D341Med (cell line): ENCODE data around the gene PHF3.
"Not testable (repeated sequence)": the region's sequence is repeated elsewhere in the genome, so short reads cannot be mapped to it uniquely, and the experiment has no call there.

Experiments
- DNase-seq: peaks from one replicate; pipeline ENCODE4 v3.0.0; 2012; ENCODE audit warnings: low spot score

The PHF3 gene

GRCh38 chr6:63713332-63713731, 77.7 kb downstream of the PHF3 start:
- DNase-seq, result no peak

GRCh38 chr6:63714091-63714490, 78.5 kb downstream of the PHF3 start:
- no peak for DNase-seq

- no peak for DNase-seq
Observed at GRCh38 chr6:63716169-63716568, 80.6 kb downstream of the PHF3 start.

GRCh38 chr6:63721181-63721580, 85.6 kb downstream of the PHF3 start:
- DNase-seq, result no peak

- DNase-seq, result no peak
Observed at GRCh38 chr6:63724721-63725120, 89.1 kb downstream of the PHF3 start.

- DNase-seq, result no peak
Observed at GRCh38 chr6:63730311-63730710, 94.7 kb downstream of the PHF3 start.

GRCh38 chr6:63731930-63732329, 96.3 kb downstream of the PHF3 start:
- DNase-seq, result no peak

GRCh38 chr6:63732336-63732735, 96.7 kb downstream of the PHF3 start:
- no peak for DNase-seq

GRCh38 chr6:63734923-63735322, 99.3 kb downstream of the PHF3 start:
- no peak for DNase-seq

- not testable (repeated sequence) for DNase-seq
Observed at GRCh38 chr6:63738190-63738589, 102.6 kb downstream of the PHF3 start.

GRCh38 chr6:63739094-63739687, 103.6 kb downstream of the PHF3 start:
- DNase-seq, result no peak

- DNase-seq, result no peak
Observed at GRCh38 chr6:63740709-63741108, 105.1 kb downstream of the PHF3 start.

GRCh38 chr6:63742060-63742459, 106.5 kb downstream of the PHF3 start:
- no peak for DNase-seq

- DNase-seq, result no peak
Observed at GRCh38 chr6:63743691-63744090, 108.1 kb downstream of the PHF3 start.

GRCh38 chr6:63744810-63745209, 109.2 kb downstream of the PHF3 start:
- DNase-seq, result no peak

- no peak for DNase-seq
Observed at GRCh38 chr6:63745784-63746183, 110.2 kb downstream of the PHF3 start.

GRCh38 chr6:63750400-63750799, 114.8 kb downstream of the PHF3 start:
- DNase-seq, result no peak

GRCh38 chr6:63757275-63757674, 121.7 kb downstream of the PHF3 start:
- DNase-seq, result not testable (repeated sequence)

- no peak for DNase-seq
Observed at GRCh38 chr6:63757826-63758225, 122.2 kb downstream of the PHF3 start.

GRCh38 chr6:63759605-63760105, 124.1 kb downstream of the PHF3 start:
- no peak for DNase-seq

- DNase-seq, result no peak
Observed at GRCh38 chr6:63760199-63760598, 124.6 kb downstream of the PHF3 start.

- no peak for DNase-seq
Observed at GRCh38 chr6:63764318-63764916, 128.8 kb downstream of the PHF3 start.
